WI38 (cell line): ENCODE data around the gene MMRN1.

Source experiments
- H3K4me3 ChIP-seq: 2 replicates; pipeline ENCODE4 v1.5.1; 2011; ENCODE audit warnings: low read depth, mild to moderate bottlenecking, control low read depth, low read length
- CTCF ChIP-seq: IDR thresholded peaks from 2 replicates; pipeline ENCODE4 v1.5.1; 2012; ENCODE audit warnings: low read depth, mild to moderate bottlenecking, control low read depth, low read length

MMRN1 gene

GRCh38 chr4:89894649-89895550 is at the start of gene MMRN1:
Gene MMRN1, plus strand, starts transcription at chr4:89894854. Its CDS starts 118 bp downstream, at chr4:89894972.
- H3K4me3 ChIP-seq = no peak within 1 kb of the TSS

GRCh38 chr4:89847571-89848325 is 46.9 kb upstream of the MMRN1 start:
- no peak overlapping the region for H3K4me3 ChIP-seq
- no peak for TF ChIP-seq CTCF

More at GRCh38 chr4:89894649-89895550, at the start of gene MMRN1:
- TF ChIP-seq CTCF = no peak

- no peak overlapping the region for H3K4me3 ChIP-seq
- no peak for TF ChIP-seq CTCF
These were observed 39.4 kb upstream of the MMRN1 start for GRCh38 chr4:89855236-89855635.

GRCh38 chr4:89860971-89861370 is 33.7 kb upstream of the MMRN1 start:
- no peak overlapping the region for H3K4me3 ChIP-seq

GRCh38 chr4:89863533-89863932 is 31.1 kb upstream of the MMRN1 start:
- TF ChIP-seq CTCF = no peak
- H3K4me3 ChIP-seq = no peak overlapping the region

More at GRCh38 chr4:89860971-89861370, 33.7 kb upstream of the MMRN1 start:
- TF ChIP-seq CTCF = no peak

- no peak overlapping the region for H3K4me3 ChIP-seq
- TF ChIP-seq CTCF = no peak
These were observed 26.4 kb upstream of the MMRN1 start for GRCh38 chr4:89868276-89868675.
